GM04504 (cell line): ENCODE results near the gene SLC12A7.
"Not testable (repeated sequence)": the region's sequence is repeated elsewhere in the genome, so short reads cannot be mapped to it uniquely, and the experiment has no call there.

ENCODE experiments used
- DNase-seq: peaks from one replicate; pipeline ENCODE4 v3.0.0-alpha.2; 2012; ENCODE audit warnings: low read depth

SLC12A7 gene

GRCh38 chr5:1109542-1110306, 2.1 kb downstream of the SLC12A7 start:
- no peak for DNase-seq

DNA sequence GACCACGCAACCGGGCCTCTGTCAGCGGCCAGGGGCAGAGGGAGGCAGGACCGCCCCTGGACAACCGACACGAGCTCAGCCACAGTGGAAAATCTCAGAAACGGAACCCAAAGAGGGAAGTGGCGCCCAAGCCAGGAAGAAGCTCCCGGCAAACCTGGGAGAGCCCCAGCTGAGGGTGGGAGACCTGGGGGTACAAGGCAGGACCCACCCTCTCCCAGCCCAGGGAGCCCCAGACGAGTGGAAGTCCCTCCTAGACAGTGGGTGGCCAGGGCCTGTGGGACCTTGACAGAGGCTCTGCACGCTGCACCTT, 3.0 kb downstream of the SLC12A7 start:
- DNase-seq: no peak

DNA sequence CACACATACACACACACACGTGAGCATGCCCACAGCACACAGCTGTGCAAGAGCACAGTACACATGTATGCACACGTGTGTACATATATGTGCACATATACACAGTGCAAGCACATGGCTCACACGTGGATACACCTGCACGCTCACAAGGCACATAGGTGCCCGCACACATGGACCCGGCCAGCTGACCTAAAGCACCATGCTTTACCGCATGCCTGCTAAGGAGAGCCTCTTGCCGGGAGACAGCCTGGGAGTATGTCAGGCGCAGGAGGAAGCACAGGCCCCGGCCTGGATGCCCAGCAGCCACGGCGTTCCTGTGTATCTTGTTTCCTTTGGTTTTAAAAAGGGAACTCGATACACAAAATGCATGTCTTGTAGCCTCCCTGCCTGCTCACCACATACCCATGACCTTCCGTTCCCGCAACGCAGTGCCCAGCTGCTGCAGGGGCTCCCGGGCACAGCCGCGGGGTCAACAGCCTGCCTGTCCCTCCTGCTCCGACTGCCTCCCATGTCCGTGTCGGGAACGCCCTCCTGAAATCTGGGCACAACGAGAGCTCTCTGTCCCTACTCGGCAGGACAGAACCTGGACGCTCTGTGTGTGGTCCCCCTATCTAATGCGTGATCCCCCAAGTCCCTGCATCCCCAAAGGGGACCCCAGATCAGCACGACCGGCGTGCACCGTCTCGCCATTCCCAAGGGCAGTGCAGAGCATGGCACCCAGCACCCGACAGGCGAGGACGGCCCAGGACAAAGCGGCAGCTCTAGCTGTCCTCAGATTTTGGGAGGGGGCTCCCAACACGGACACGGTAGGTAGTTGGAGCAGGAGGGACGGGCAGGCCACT, 3.6 kb downstream of the SLC12A7 start:
- DNase-seq: no peak

GRCh38 chr5:1107167-1108022, 4.5 kb downstream of the SLC12A7 start:
- no peak for DNase-seq

DNA sequence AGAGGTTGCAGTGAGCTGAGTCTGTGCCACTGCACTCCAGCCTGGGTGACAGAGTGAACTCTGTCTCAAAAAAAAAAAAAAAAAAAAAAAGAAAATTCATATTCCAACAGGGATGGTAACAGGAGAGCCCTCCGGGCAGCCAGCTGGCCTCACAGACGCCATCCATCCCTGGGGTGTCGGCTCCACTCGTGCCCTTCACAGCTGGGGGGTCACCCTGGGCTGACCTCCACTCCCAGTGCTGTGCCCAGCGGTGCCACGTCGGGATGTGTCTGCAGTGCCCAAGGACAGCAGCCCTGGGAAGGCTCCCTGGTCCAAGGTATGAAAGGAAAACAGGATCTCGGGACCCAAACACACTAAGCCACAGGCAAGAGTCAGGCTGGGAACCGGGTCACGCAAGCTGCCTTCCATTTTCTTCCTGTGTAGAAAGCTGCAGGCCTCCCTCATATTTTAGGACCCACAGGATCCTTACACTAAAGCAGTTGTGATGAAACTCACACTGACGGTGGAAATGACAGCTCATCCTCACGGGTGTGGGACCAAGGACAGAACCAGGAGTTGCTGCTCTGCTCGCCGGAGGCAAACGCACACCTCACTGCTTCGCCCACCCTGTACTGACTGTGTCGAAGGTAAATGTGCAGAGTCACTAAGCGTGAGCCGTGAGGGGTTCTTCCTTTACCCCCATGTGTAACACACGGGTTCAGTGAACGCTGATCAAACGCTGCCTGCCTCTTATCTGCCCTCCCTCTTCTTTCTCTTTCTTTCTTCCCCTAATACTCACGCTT, 5.3 kb downstream of the SLC12A7 start:
- DNase-seq: no peak

- DNase-seq: no peak
Measured at GRCh38 chr5:1105350-1106265, 6.3 kb downstream of the SLC12A7 start.

- DNase-seq: no peak
Measured at GRCh38 chr5:1104327-1105006, 7.4 kb downstream of the SLC12A7 start.

- no peak for DNase-seq
Measured at GRCh38 chr5:1103505-1104326, 8.1 kb downstream of the SLC12A7 start.

DNA sequence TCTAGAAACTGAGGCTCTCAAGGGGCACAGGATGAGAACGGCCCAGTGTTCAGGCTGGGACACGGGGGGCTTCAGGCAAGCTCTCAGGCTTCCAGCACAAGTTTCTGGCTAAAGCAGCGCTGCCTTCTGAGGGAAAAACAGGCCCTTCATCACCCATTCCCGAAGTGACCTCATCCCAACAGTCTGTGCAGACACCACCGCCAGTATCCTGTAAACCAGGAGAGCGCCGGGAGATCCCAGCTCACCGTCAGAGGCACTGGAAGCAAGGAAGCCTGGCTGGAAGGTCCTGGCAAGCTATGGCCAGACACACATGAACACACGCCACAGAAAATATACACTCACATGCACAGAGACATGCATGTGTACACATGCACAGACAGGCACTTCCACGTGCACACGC, 8.8 kb downstream of the SLC12A7 start:
- DNase-seq: no peak

- no peak for DNase-seq
Measured at GRCh38 chr5:1101961-1102713, 9.7 kb downstream of the SLC12A7 start.

- DNase-seq: no peak
Measured at GRCh38 chr5:1100664-1101574, 10.9 kb downstream of the SLC12A7 start.

DNA sequence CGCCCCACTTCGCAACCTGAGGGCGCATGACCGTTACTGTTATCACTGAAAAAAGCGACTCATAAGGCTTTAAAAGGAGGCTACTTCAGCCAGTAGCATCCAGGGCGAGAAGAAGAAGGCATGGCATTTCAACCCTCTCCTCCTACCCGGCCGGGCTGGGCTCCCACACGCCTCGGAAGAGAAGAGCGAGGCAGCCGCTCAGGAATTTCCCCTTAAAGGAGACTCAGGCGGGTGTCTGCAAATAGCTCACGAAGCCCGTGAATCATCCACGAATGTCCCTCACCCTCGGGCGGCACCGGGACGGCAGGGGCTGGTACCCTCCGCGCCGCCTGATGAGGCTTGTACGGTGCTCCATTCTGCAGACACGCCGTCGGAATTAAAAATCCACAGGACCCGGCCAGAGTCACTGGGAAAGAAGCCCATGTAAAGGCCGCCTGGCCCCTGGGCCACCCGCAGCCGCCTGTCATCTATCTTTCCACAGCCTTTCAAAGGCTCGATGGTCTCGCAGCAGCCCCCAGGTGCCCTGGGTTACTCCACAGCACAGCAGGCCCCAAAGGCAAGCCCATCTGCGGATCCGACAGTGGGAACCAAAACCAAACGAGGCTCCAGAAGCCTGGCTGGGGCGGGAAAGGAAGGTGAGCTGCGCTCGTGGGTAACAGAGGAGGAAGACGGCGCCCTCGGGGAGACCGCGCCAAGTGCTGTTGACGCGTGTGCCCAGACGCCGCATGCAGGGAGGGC, 11.8 kb downstream of the SLC12A7 start:
- no peak for DNase-seq

GRCh38 chr5:1098986-1099597, 12.8 kb downstream of the SLC12A7 start:
- no peak for DNase-seq

GRCh38 chr5:1097988-1098385, 13.9 kb downstream of the SLC12A7 start:
- DNase-seq: not testable (repeated sequence)

DNA sequence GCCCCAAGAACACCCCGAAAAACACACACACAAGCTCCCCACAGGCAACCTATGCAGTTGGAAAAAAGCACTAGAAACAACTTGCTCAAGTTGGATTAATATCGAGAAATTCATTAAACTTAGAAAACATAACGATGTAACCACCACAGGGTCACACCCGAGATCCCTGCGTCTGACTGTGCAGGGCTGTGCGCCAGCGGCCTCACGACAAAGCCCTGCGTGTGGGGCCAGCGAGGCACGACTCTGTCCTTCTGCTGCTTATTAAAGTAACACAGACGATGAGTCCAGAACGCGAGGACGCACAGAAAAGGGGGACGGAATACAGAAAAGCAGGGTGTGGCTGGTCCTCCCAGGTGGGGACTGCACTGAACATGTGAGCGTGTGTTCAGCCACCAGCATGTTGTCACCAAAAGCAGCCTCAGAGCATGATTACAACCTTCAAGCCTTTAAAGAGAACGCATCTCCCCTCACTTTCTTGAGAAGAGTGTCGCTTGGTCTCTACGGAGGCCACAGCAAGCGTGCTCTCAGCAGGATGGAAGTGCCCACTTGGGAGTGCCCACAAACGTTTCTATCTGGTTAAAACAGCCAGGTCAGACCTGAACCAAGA, 14.4 kb downstream of the SLC12A7 start:
- DNase-seq: no peak

- no peak for DNase-seq
Measured at GRCh38 chr5:1096838-1097237, 15.0 kb downstream of the SLC12A7 start.
